Ishikawa (cell line): ENCODE results near the gene KCND3.

Source experiments
- RAD21 ChIP-seq: IDR thresholded peaks from 2 replicates; pipeline ENCODE4 v1.6.1; 2012; ENCODE audit warnings: low read depth
- ZBTB7A ChIP-seq: IDR thresholded peaks from 2 replicates; pipeline ENCODE4 v1.6.1; 2012; ENCODE audit warnings: low read depth

- TF ChIP-seq ZBTB7A = no peak
- TF ChIP-seq RAD21 = no peak
These were observed 170.9 kb downstream of the KCND3 start for GRCh38 chr1:111818546-111818945.
